Heart left ventricle (tissue), 16 donors: ENCODE data around the gene ACOXL. TPM values are rescaled to one million over a fixed set of nuclear protein-coding genes. Genes with fewer than 3 reads are reported as not detected.
A peak's percentile ranks its signal among the peaks of the same experiment; 100 is the strongest.

Experiments used
- ATAC-seq, 4 donors: fragments of 200-7000 bp; cut with Tn5 transposase; one replicate each; pipeline ENCODE4 v1.9.1; 2020 to 2022; ENCODE audit warnings: moderate library complexity in 4 of 4, mild to moderate bottlenecking in 3 of 4, moderate number of reproducible peaks in 1 of 4
- DNase-seq, 5 donors: peaks; one replicate each; pipeline ENCODE4 v3.0.0-alpha.2; 2020
- H3K27ac ChIP-seq, 12 donors: fragments of 200-600 bp; sonication (generic) in 4 of 12; one replicate each; pipeline versions ENCODE4 v1.5.0 to v1.8.0; 2016 to 2022; ENCODE audit warnings: mild to moderate bottlenecking in 2 of 12
- H3K27me3 ChIP-seq, 9 donors: fragments of 200-600 bp; sonication (generic) in 2 of 9; one replicate each; pipeline versions ENCODE4 v1.5.1 to v1.8.0; 2016 to 2022; ENCODE audit warnings: mild to moderate bottlenecking in 3 of 9
- H3K36me3 ChIP-seq, 9 donors: fragments of 200-600 bp; sonication (generic) in 2 of 9; one replicate each; pipeline versions ENCODE4 v1.5.0 to v1.8.0; 2018 to 2022; ENCODE audit warnings: mild to moderate bottlenecking in 2 of 9
- H3K4me1 ChIP-seq, 12 donors: fragments of 200-600 bp; sonication (generic) in 4 of 12; one replicate each; pipeline versions ENCODE4 v1.5.0 to v1.8.0; 2016 to 2022; ENCODE audit warnings: mild to moderate bottlenecking in 3 of 12
- H3K4me3 ChIP-seq, 12 donors: fragments of 200-600 bp; sonication (generic) in 4 of 12; one replicate each; pipeline versions ENCODE4 v1.5.0 to v1.8.0; 2017 to 2022; ENCODE audit warnings: mild to moderate bottlenecking in 9 of 12, moderate library complexity in 4 of 12
- H3K9me3 ChIP-seq, 12 donors: fragments of 200-600 bp; sonication (generic) in 4 of 12; one replicate each; pipeline versions ENCODE4 v1.5.0 to v1.8.0; 2016 to 2022; ENCODE audit warnings: mild to moderate bottlenecking in 1 of 12
- CTCF ChIP-seq, 12 donors: fragments of 200-600 bp; sonication (generic) in 4 of 12; IDR thresholded peaks; one replicate each; pipeline versions ENCODE4 v1.5.0 to v1.8.0; 2018 to 2022; ENCODE audit warnings: antibody characterized with exemption in 12 of 12, mild to moderate bottlenecking in 5 of 12
- POLR2A ChIP-seq, 2 donors: fragments of 450-650 bp; IDR thresholded peaks; one replicate each; pipeline ENCODE4 v1.6.1; 2017; ENCODE audit warnings: antibody characterized with exemption in 2 of 2, mild to moderate bottlenecking in 2 of 2, moderate library complexity in 2 of 2
- WGBS, 4 donors: extraction: QIAGEN DNeasy Blood & Tissue Kit in 2 of 4; methylation state at CpG; one replicate each; pipeline versions ENCODE4 v1.1.5 to v1.1.7; 2013 to 2018; 5-methylcytosine and 5-hydroxymethylcytosine counted together
- intact Hi-C, 10 donors: fragments of 100-400 bp; cut with DNase I; formaldehyde crosslinking; loops; one replicate each; pipeline versions ENCODE4 v1.11.1 to v1.14.2; 2022
- polyA plus RNA-seq, 2 donors: library from polyadenylated mRNA; stranded (reverse); fragments of 200-250 nt; gene quantifications; one replicate each; pipeline ENCODE4 v1.2.3, GENCODE V29; 2013
- total RNA-seq, 9 donors: library from RNA; depleted of rRNA in 2 of 9; stranded (reverse); fragments of >200 nt in 2 of 9; fragmentation: NEBNext Ultra II Directional in 3 of 9; extraction: Animal tissue kit (Norgen Biotek cat#: 25700) in 3 of 9; gene quantifications; one replicate each; pipeline versions ENCODE4 v1.1.0 to v1.2.4, GENCODE V29; 2016 to 2023
- donor health status: ischemic (EF 13 %, LVEDD 7.1; RV severe dilation, severe dysfunction).
- donor health status: healthy with polysubstance abuse.
- donor health status: DM: no; HTN: yes; CAD: no.
- donor health status: DM: no; HTN: no; CAD: no.
- donor health status: ischemic (EF 25% LVEDD 6.9; RV normal size, moderate dysfunction).
- donor health status: ischemic (EF 25% LVEDD 5.7; RV mildly dilated, moderate dysfunction).
- donor health status: healthy.
- donor health status: DM: yes; HTN: yes; CAD: no.
- donor health status: ischemic (EF 35%, LVEDD 5.7; RV mildly dilated, moderate dysfunction).
- donor health status: nonischemic (EF 11% LVEDD 7.7; RV severe dilation, severe dysfunction).
- donor health status: DM: yes; HTN: yes; CAD: no.
- donor health status: PGD.
- donor health status: ischemic (EF 29% LVEDD 5.4; RV normal size, mild dysfunction).
- donor health status: nonischemic (EF 23%, LVEDD 6.1; RV moderate dilation, normal function).

The ACOXL gene
- total and polyA plus RNA-seq, 11 donors = 0.25 TPM; not detected in 10

- H3K4me1 ChIP-seq = peaks cover 0 to 17% (median 0%) of the 10 kb centered on the region in 12 donors
- ATAC-seq (peak; percentile 20 to 75 (median 64)), DNase-seq (no peak)
- H3K4me3 ChIP-seq = no peak overlapping the region
- intact Hi-C loops = no loop called here
- H3K27ac ChIP-seq = no peak overlapping the region
- H3K9me3 ChIP-seq = no peaks in the 10 kb centered on the region
- H3K27me3 ChIP-seq = peaks cover 0 to 9% (median 0%) of the 10 kb centered on the region in 9 donors
- 51 to 71% (median 65%) methylated on average over 1 of the region's 1 CpG for WGBS, 4 donors
- H3K36me3 ChIP-seq = no peaks in the 10 kb centered on the region
- TF ChIP-seq POLR2A (IDR thresholded peaks at IDR 0.05) = no peak
- no peak for TF ChIP-seq CTCF (IDR thresholded peaks at IDR 0.05)
These were observed 320.9 kb downstream of the ACOXL start for GRCh38 chr2:111053266-111053665.

GRCh38 chr2:111053825-111054515 lies 321.6 kb downstream of the ACOXL start:
- intact Hi-C loops = no loop called here
- Histone ChIP-seq H3K27me3 (peaks cover 0 to 9% (median 0%) of the 10 kb centered on the region in 9 donors), H3K4me3 (no peak overlapping the region), H3K9me3 (no peaks in the 10 kb centered on the region), H3K4me1 (peaks cover 0 to 17% (median 0%) of the 10 kb centered on the region in 12 donors), H3K36me3 (no peaks in the 10 kb centered on the region), H3K27ac (no peak overlapping the region)
- 69 to 85% (median 74%) methylated on average over 5 of the region's 5 CpGs for WGBS, 4 donors
- DNase-seq (no peak), ATAC-seq (peak in 2 of 4 donors; percentile 16 to 30)
- TF ChIP-seq CTCF (IDR thresholded peaks at IDR 0.05) (no peak), POLR2A (IDR thresholded peaks at IDR 0.05) (no peak)

- intact Hi-C loops = no loop called here
- no peak for TF ChIP-seq CTCF (IDR thresholded peaks at IDR 0.05)
- no peak for TF ChIP-seq POLR2A (IDR thresholded peaks at IDR 0.05)
- Histone ChIP-seq H3K4me3 (no peak overlapping the region), H3K27ac (no peak overlapping the region), H3K9me3 (peaks cover 0 to 2% (median 0%) of the 10 kb centered on the region in 12 donors), H3K4me1 (peaks cover 0 to 17% (median 0%) of the 10 kb centered on the region in 12 donors), H3K36me3 (no peaks in the 10 kb centered on the region), H3K27me3 (peaks cover 0 to 9% (median 0%) of the 10 kb centered on the region in 9 donors)
- ATAC-seq (peak in 1 of 4 donors; percentile 16), DNase-seq (no peak)
- 77 to 84% (median 83%) methylated on average over 8 of the region's 8 CpGs for WGBS, 4 donors
These were observed 322.7 kb downstream of the ACOXL start for GRCh38 chr2:111054791-111055691.

- intact Hi-C loops = no loop called here
- Histone ChIP-seq H3K4me3 (no peak overlapping the region), H3K9me3 (peaks cover 0 to 8% (median 0%) of the 10 kb centered on the region in 12 donors), H3K27me3 (peaks cover 0 to 9% (median 0%) of the 10 kb centered on the region in 9 donors), H3K4me1 (peaks cover 0 to 17% (median 0%) of the 10 kb centered on the region in 12 donors), H3K36me3 (no peaks in the 10 kb centered on the region), H3K27ac (no peak overlapping the region)
- no peak for ATAC-seq
- DNase-seq = no peak
- TF ChIP-seq POLR2A (IDR thresholded peaks at IDR 0.05) (no peak), CTCF (IDR thresholded peaks at IDR 0.05) (no peak)
- WGBS, 4 donors = 68 to 87% (median 84%) methylated on average over 2 of the region's 2 CpGs
These were observed 323.4 kb downstream of the ACOXL start for GRCh38 chr2:111055735-111056134.
